H1 (cell line): ENCODE data around the gene GUCY1A2. TPM values are rescaled to one million over a fixed set of nuclear protein-coding genes. Genes with fewer than 3 reads are reported as not detected.

ENCODE experiments used
- CTCF ChIA-PET: fragments of 300-600 bp; sonication (Branson Sonifier 250); formaldehyde crosslinking; loops from one replicate; lab custom pipeline; 2021; ENCODE audit not compliant: partially characterized antibody; lab: Charles Lee
- POLR2A ChIA-PET: fragments of 300-600 bp; sonication (Branson Sonifier 250); formaldehyde crosslinking; loops from one replicate; lab custom pipeline; 2021; ENCODE audit warnings: inconsistent platforms; ENCODE audit not compliant: partially characterized antibody; lab: Charles Lee
- DNase-seq, 2 experiments: peaks; one replicate each; pipeline versions ENCODE4 v3.0.0 to v3.0.0-alpha.2; 2010 to 2022; ENCODE audit warnings: low spot score in 2 of 2, low read depth in 1 of 2, mixed read lengths in 1 of 2
- FAIRE-seq: peaks from 2 replicates; lab custom pipeline; 2011; peaks lifted over from hg19 to GRCh38; lab: Jason Lieb, UNC
- H2AFZ ChIP-seq: 2 replicates; pipeline ENCODE4 v1.8.1; 2012; ENCODE audit warnings: low read length, inconsistent platforms
- H2AK5ac ChIP-seq: 2 replicates; pipeline ENCODE4 v1.6.1; 2013; ENCODE audit warnings: low read depth, low read length
- H2BK120ac ChIP-seq: replicated peaks from 2 replicates; pipeline ENCODE3; 2013; ENCODE audit warnings: low read depth, low read length, inconsistent platforms
- H2BK12ac ChIP-seq: 2 replicates; pipeline ENCODE4 v1.6.1; 2013; ENCODE audit warnings: low read depth, low read length
- H2BK15ac ChIP-seq: 2 replicates; pipeline ENCODE4 v1.6.1; 2013; ENCODE audit warnings: low read length
- H2BK20ac ChIP-seq: 2 replicates; pipeline ENCODE4 v1.6.1; 2013; ENCODE audit warnings: low read length
- H2BK5ac ChIP-seq: 2 replicates; pipeline ENCODE4 v1.6.1; 2013; ENCODE audit warnings: low read depth, low read length
- H3K14ac ChIP-seq: 2 replicates; pipeline ENCODE4 v1.6.1; 2013; ENCODE audit warnings: inconsistent platforms; ENCODE audit not compliant: insufficient read length
- H3K18ac ChIP-seq: 2 replicates; pipeline ENCODE4 v1.6.1; 2013; ENCODE audit warnings: low read length; ENCODE audit errors: extremely low read depth
- H3K23ac ChIP-seq: 2 replicates; pipeline ENCODE4 v1.6.1; 2013; ENCODE audit warnings: inconsistent platforms; ENCODE audit not compliant: insufficient read length
- H3K23me2 ChIP-seq: 2 replicates; pipeline ENCODE4 v1.6.1; 2013; ENCODE audit warnings: low read depth, low read length
- H3K27ac ChIP-seq: 2 replicates; pipeline ENCODE4 v1.6.1; 2011; ENCODE audit warnings: low read depth, low read length, inconsistent platforms
- H3K27me3 ChIP-seq, 4 experiments: replicated peaks in 1 of 4; 1 replicate in 1 of 4; 2 replicates in 3 of 4; pipeline versions ENCODE4 v1.6.1 to v1.8.1; 2011 to 2013; ENCODE audit warnings: low read length in 3 of 4, mild to moderate bottlenecking in 3 of 4, inconsistent platforms in 2 of 4, mixed read lengths in 2 of 4, moderate library complexity in 1 of 4; ENCODE audit not compliant: control insufficient read depth in 3 of 4, insufficient read depth in 3 of 4; ENCODE audit errors: extremely low read depth in 1 of 4
- H3K36me3 ChIP-seq, 4 experiments: 2 replicates each; pipeline versions ENCODE4 v1.6.1 to v1.8.1; 2011 to 2013; ENCODE audit warnings: mild to moderate bottlenecking in 4 of 4, low read length in 3 of 4, moderate library complexity in 2 of 4, control low read depth in 1 of 4, inconsistent platforms in 1 of 4; ENCODE audit not compliant: insufficient read depth in 4 of 4, control insufficient read depth in 2 of 4
- H3K4ac ChIP-seq: replicated peaks from 2 replicates; pipeline ENCODE3; 2013; ENCODE audit warnings: low read length, low read depth, mixed read lengths, inconsistent platforms; ENCODE audit not compliant: insufficient read length
- H3K4me1 ChIP-seq, 4 experiments: replicated peaks in 1 of 4; 1 replicate in 1 of 4; 2 replicates in 3 of 4; pipeline versions ENCODE4 v1.6.1 to v1.8.1; 2011 to 2013; ENCODE audit warnings: low read length in 3 of 4, inconsistent platforms in 2 of 4, mixed read lengths in 1 of 4; ENCODE audit not compliant: insufficient read depth in 4 of 4, control insufficient read depth in 3 of 4
- H3K4me2 ChIP-seq, 2 experiments: 2 replicates each; pipeline versions ENCODE4 v1.6.1 to v1.8.1; 2011 to 2013; ENCODE audit warnings: low read depth in 2 of 2, low read length in 2 of 2, control low read depth in 1 of 2, inconsistent platforms in 1 of 2, mild to moderate bottlenecking in 1 of 2; ENCODE audit not compliant: insufficient read depth in 1 of 2
- H3K4me3 ChIP-seq, 4 experiments: fragments of 200-600, 300-600 bp in 1 of 4; sonication (generic), shearing (Covaris generic), sonication (Bioruptor Twin) in 1 of 4; 2 replicates each; pipeline versions ENCODE4 v1.5.1 to v1.8.1; 2011 to 2016; ENCODE audit warnings: low read length in 4 of 4, low read depth in 3 of 4, control low read depth in 2 of 4, inconsistent platforms in 2 of 4, mild to moderate bottlenecking in 2 of 4, mixed read lengths in 1 of 4, moderate library complexity in 1 of 4; ENCODE audit not compliant: insufficient read depth in 2 of 4; ENCODE audit errors: extremely low read depth in 1 of 4
- H3K56ac ChIP-seq: replicated peaks from 2 replicates; pipeline ENCODE3; 2013; ENCODE audit warnings: low read depth, mild to moderate bottlenecking, mixed read lengths, low read length, inconsistent platforms; ENCODE audit not compliant: insufficient read length
- H3K79me1 ChIP-seq: 2 replicates; pipeline ENCODE4 v1.6.1; 2013; ENCODE audit warnings: low read depth, low read length, control low read depth
- H3K79me2 ChIP-seq, 2 experiments: 2 replicates each; pipeline versions ENCODE4 v1.6.1 to v1.8.1; 2012 to 2013; ENCODE audit warnings: low read length in 2 of 2, mild to moderate bottlenecking in 2 of 2, inconsistent platforms in 1 of 2; ENCODE audit not compliant: insufficient read depth in 2 of 2, control insufficient read depth in 1 of 2
- H3K9ac ChIP-seq, 4 experiments: replicated peaks in 1 of 4; 1 replicate in 1 of 4; 2 replicates in 3 of 4; pipeline versions ENCODE4 v1.6.1 to v1.8.1; 2011 to 2013; ENCODE audit warnings: low read depth in 3 of 4, low read length in 3 of 4, control low read depth in 2 of 4, mild to moderate bottlenecking in 2 of 4, moderate library complexity in 2 of 4, inconsistent platforms in 1 of 4; ENCODE audit errors: extremely low read depth in 1 of 4
- H3K9me3 ChIP-seq, 2 experiments: 2 replicates each; pipeline versions ENCODE4 v1.6.1 to v1.8.1; 2012 to 2013; ENCODE audit warnings: mild to moderate bottlenecking in 2 of 2, moderate library complexity in 2 of 2, control low read depth in 1 of 2, inconsistent platforms in 1 of 2, low read depth in 1 of 2, low read length in 1 of 2, mixed read lengths in 1 of 2; ENCODE audit not compliant: insufficient read depth in 2 of 2
- H4K20me1 ChIP-seq, 2 experiments: replicated peaks in 1 of 2; 2 replicates each; pipeline versions ENCODE3 to v1.8.1; 2011 to 2013; ENCODE audit warnings: inconsistent platforms in 2 of 2, low read length in 2 of 2, mild to moderate bottlenecking in 1 of 2; ENCODE audit not compliant: insufficient read depth in 2 of 2, control insufficient read depth in 1 of 2
- H4K5ac ChIP-seq: 2 replicates; pipeline ENCODE4 v1.6.1; 2013; ENCODE audit warnings: low read length, low read depth, mixed read lengths, inconsistent platforms; ENCODE audit not compliant: insufficient read length
- H4K8ac ChIP-seq: 2 replicates; pipeline ENCODE4 v1.8.0; 2013; ENCODE audit warnings: mild to moderate bottlenecking, moderate library complexity, low read length, inconsistent platforms; ENCODE audit not compliant: insufficient read depth; ENCODE audit errors: extremely low read depth
- H4K91ac ChIP-seq: replicated peaks from 2 replicates; pipeline ENCODE3; 2013; ENCODE audit warnings: low read length, mixed read lengths, inconsistent platforms; ENCODE audit not compliant: insufficient read length
- ATF3 ChIP-seq: IDR thresholded peaks from 2 replicates; pipeline ENCODE4 v1.6.1; 2011; ENCODE audit warnings: low read depth, mild to moderate bottlenecking, low read length; ENCODE audit not compliant: insufficient read depth
- BCL11A ChIP-seq, 2 experiments: IDR thresholded peaks; one replicate each; pipeline ENCODE4 v1.6.1; 2011; ENCODE audit warnings: low read depth in 2 of 2, low read length in 2 of 2, mild to moderate bottlenecking in 2 of 2
- CHD2 ChIP-seq: IDR thresholded peaks from 2 replicates; pipeline ENCODE4 v1.6.1; 2012; ENCODE audit warnings: low read length, improper control_type of control experiment
- POLR2A ChIP-seq, 2 experiments: IDR thresholded peaks; 1 replicate in 1 of 2; 2 replicates in 1 of 2; pipeline ENCODE4 v1.6.1; 2011; ENCODE audit warnings: low read depth in 2 of 2, low read length in 2 of 2, mild to moderate bottlenecking in 2 of 2; ENCODE audit errors: control extremely low read depth in 1 of 2
- POU5F1 ChIP-seq: IDR thresholded peaks from 2 replicates; pipeline ENCODE4 v1.6.1; 2011; ENCODE audit warnings: low read depth, mild to moderate bottlenecking, low read length, moderate library complexity
- RXRA ChIP-seq: IDR thresholded peaks from 2 replicates; pipeline ENCODE4 v1.6.1; 2011; ENCODE audit warnings: low read depth, mild to moderate bottlenecking, low read length, moderate library complexity; ENCODE audit not compliant: insufficient read depth
- SAP30 ChIP-seq: fragments of 300-600 bp; sonication (generic); IDR thresholded peaks from 2 replicates; pipeline ENCODE4 v1.7.1; 2012; ENCODE audit warnings: low read length, moderate library complexity, mild to moderate bottlenecking, inconsistent platforms; ENCODE audit not compliant: insufficient read depth, insufficient replicate concordance
- TBP ChIP-seq: IDR thresholded peaks from 2 replicates; pipeline ENCODE4 v1.6.1; 2011; ENCODE audit warnings: low read depth, low read length, improper control_type of control experiment
- WGBS, 2 experiments: shearing (Covaris generic) in 1 of 2; methylation state at CpG; one replicate each; pipeline versions ENCODE4 v1.1.6 to v1.1.7; 2013 to 2015; ENCODE audit warnings: low lambda C conversion rate in 2 of 2, mixed read lengths in 2 of 2, inconsistent platforms in 1 of 2, low coverage in 1 of 2, missing lambda C conversion rate in 1 of 2; ENCODE audit not compliant: insufficient replicate concordance in 2 of 2, insufficient coverage in 1 of 2, insufficient read length in 1 of 2; ENCODE audit errors: extremely low coverage in 1 of 2, missing lambda C conversion rate in 1 of 2; 5-methylcytosine and 5-hydroxymethylcytosine counted together
- polyA plus RNA-seq, 7 experiments: library from polyadenylated mRNA; depleted of rRNA in 3 of 7; stranded (reverse) in 5 of 7; unstranded in 2 of 7; fragments of >200 nt in 5 of 7; fragments of 200-250 nt in 2 of 7; gene quantifications; 1 replicate in 5 of 7; 2 replicates in 1 of 7; 4 replicates in 1 of 7; pipeline versions ENCODE4 v1.2.1 to v1.2.3, GENCODE V29; 2011 to 2013; ENCODE audit warnings: missing spikeins in 2 of 7, mixed read lengths in 2 of 7
- total RNA-seq: library from RNA; stranded (reverse); fragmentation: NEBNext Ultra II Directional; extraction: Animal tissue kit (Norgen Biotek cat#: 25700); gene quantifications from 2 replicates; pipeline ENCODE4 v1.2.1, GENCODE V29; 2021
- TF ChIP-seq, protein P1 (sequence below): IDR thresholded peaks from 2 replicates; pipeline ENCODE4 v1.6.1; 2011; ENCODE audit warnings: low read length, improper control_type of control experiment

Gene GUCY1A2
- total and polyA plus RNA-seq, 2 of the 8 experiments (the other 6 are each of a cell fraction or from before 2014, with no cell fraction given), result 0.11 to 1.9 TPM

DNA sequence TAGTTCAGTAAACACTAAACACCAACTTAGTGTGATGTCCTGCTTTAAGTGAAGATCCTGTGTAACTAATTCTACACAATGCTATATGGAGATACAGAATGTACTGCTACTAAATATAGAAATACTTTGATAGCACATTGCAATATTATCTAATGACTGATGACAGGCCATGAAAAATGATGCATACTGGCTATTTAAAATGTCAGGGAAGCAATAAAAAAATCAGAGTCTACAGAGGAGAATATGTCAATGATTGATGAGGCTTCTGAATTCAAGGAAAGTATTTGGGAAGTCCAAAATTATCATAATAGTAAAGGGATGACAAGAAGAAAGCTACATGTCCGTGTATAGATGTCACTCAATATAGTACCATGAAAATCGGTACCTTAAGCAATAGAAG is 55.3 kb downstream of the GUCY1A2 start:
- Histone ChIP-seq H3K79me2 (no peaks in the 10 kb centered on the region), H2BK12ac (no peak overlapping the region), H3K27me3 (no peaks in the 10 kb centered on the region), H3K4ac (no peak overlapping the region), H3K9ac (no peak overlapping the region), H3K14ac (no peak overlapping the region), H4K5ac (no peak overlapping the region), H3K4me3 (no peak overlapping the region), H2AFZ (no peak overlapping the region), H3K79me1 (no peaks in the 10 kb centered on the region), H3K36me3 (no peaks in the 10 kb centered on the region), H3K18ac (no peak overlapping the region), H3K4me1 (peaks cover 0 to 15% (median 9%) of the 10 kb centered on the region in 4 experiments; a peak in 4 of 7 replicates), H2BK5ac (no peak overlapping the region), H2AK5ac (no peak overlapping the region), H3K9me3 (no peaks in the 10 kb centered on the region), H4K20me1 (no peaks in the 10 kb centered on the region), H3K27ac (no peak overlapping the region), H2BK20ac (no peak overlapping the region), H3K56ac (no peak overlapping the region), H2BK15ac (no peak overlapping the region), H2BK120ac (no peak overlapping the region), H4K91ac (no peak overlapping the region), H3K23me2 (peaks cover 2% of the 10 kb centered on the region; the same call in 1 of the 2 replicates), H4K8ac (no peak overlapping the region), H3K23ac (no peak overlapping the region), H3K4me2 (no peak overlapping the region)
- no peak for DNase-seq
- 87% methylated on average over 2 of the region's 2 CpGs; no CpG with 5 or more reads in 1 of the 2 experiments for WGBS, 2 experiments
- TF ChIP-seq BCL11A (IDR thresholded peaks at IDR 0.05; ENCODE audit: low read depth in 2 of 2, low read length in 2 of 2) (no peak), CHD2 (no peak), SAP30 (no peak), POLR2A (IDR thresholded peaks at IDR 0.05; ENCODE audit: control extremely low read depth in 1 of 2, low read depth in 2 of 2, low read length in 2 of 2) (no peak), POU5F1 (no peak), TBP (no peak), ATF3 (no peak), RXRA (no peak)
- TF ChIP-seq, protein P1, sequence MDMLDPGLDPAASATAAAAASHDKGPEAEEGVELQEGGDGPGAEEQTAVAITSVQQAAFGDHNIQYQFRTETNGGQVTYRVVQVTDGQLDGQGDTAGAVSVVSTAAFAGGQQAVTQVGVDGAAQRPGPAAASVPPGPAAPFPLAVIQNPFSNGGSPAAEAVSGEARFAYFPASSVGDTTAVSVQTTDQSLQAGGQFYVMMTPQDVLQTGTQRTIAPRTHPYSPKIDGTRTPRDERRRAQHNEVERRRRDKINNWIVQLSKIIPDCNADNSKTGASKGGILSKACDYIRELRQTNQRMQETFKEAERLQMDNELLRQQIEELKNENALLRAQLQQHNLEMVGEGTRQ, result no peak
- ChIA-PET CTCF (no interaction called here), POLR2A (no interaction called here)
- FAIRE-seq, result no peak
